Measurements from ENCODE around the gene MNAT1.

GRCh38 chr14:60789656-60790055 lies 55.1 kb downstream of the MNAT1 start:
- TF ChIP-seq, protein P1, sequence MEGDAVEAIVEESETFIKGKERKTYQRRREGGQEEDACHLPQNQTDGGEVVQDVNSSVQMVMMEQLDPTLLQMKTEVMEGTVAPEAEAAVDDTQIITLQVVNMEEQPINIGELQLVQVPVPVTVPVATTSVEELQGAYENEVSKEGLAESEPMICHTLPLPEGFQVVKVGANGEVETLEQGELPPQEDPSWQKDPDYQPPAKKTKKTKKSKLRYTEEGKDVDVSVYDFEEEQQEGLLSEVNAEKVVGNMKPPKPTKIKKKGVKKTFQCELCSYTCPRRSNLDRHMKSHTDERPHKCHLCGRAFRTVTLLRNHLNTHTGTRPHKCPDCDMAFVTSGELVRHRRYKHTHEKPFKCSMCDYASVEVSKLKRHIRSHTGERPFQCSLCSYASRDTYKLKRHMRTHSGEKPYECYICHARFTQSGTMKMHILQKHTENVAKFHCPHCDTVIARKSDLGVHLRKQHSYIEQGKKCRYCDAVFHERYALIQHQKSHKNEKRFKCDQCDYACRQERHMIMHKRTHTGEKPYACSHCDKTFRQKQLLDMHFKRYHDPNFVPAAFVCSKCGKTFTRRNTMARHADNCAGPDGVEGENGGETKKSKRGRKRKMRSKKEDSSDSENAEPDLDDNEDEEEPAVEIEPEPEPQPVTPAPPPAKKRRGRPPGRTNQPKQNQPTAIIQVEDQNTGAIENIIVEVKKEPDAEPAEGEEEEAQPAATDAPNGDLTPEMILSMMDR (IDR thresholded peaks at IDR 0.05): no peak
- TF ChIP-seq EP300 (IDR thresholded peaks at IDR 0.05) (no peak), POLR2A (IDR thresholded peaks at IDR 0.05) (no peak)

Measured in tibial nerve (tissue), 4 donors.